ENCODE measurements around the gene DNAH3.
A peak's percentile ranks its signal among the peaks of the same experiment; 100 is the strongest.

Gene DNAH3

GRCh38 chr16:20906341-20907255, 244.0 kb downstream of the DNAH3 start:
- in situ Hi-C loops (cut with HindIII; ENCODE audit: low sequenced_read_pairs): loop anchor here (5.0 kb wide), 1 partner anchor 54 kb away; no protein-coding TSS in a partner anchor
- TF ChIP-seq CTCF (IDR thresholded peaks at IDR 0.05; ENCODE audit: low read depth, low read length, missing control alignments): no peak
- peak; percentile 77 for DNase-seq (ENCODE audit: low read depth)
- no peak overlapping the region for H3K4me3 ChIP-seq (ENCODE audit: low read depth, low read length)

GRCh38 chr16:20905576-20905975, 245.1 kb downstream of the DNAH3 start:
- in situ Hi-C loops (cut with HindIII; ENCODE audit: low sequenced_read_pairs): loop anchor here (5.0 kb wide), 1 partner anchor 53 kb away; no protein-coding TSS in a partner anchor
- TF ChIP-seq CTCF (IDR thresholded peaks at IDR 0.05; ENCODE audit: low read depth, low read length, missing control alignments): no peak
- H3K4me3 ChIP-seq (ENCODE audit: low read depth, low read length): no peak overlapping the region
- DNase-seq (ENCODE audit: low read depth): no peak

- H3K4me3 ChIP-seq (ENCODE audit: low read depth, low read length): no peak overlapping the region
- no peak for TF ChIP-seq CTCF (IDR thresholded peaks at IDR 0.05; ENCODE audit: low read depth, low read length, missing control alignments)
- DNase-seq (ENCODE audit: low read depth): peak; percentile 82
- in situ Hi-C loops (cut with HindIII; ENCODE audit: low sequenced_read_pairs): loop anchor here (5.0 kb wide), 1 partner anchor 52 kb away; no protein-coding TSS in a partner anchor
Measured at GRCh38 chr16:20904507-20905081, 246.1 kb downstream of the DNAH3 start.

- TF ChIP-seq CTCF (IDR thresholded peaks at IDR 0.05; ENCODE audit: low read depth, low read length, missing control alignments): no peak
- in situ Hi-C loops (cut with HindIII; ENCODE audit: low sequenced_read_pairs): no loop called here
- H3K4me3 ChIP-seq (ENCODE audit: low read depth, low read length): no peak overlapping the region
- DNase-seq (ENCODE audit: low read depth): no peak
Measured at GRCh38 chr16:20903899-20904506, 246.6 kb downstream of the DNAH3 start.

GRCh38 chr16:20903116-20903898, 247.3 kb downstream of the DNAH3 start:
- TF ChIP-seq CTCF (IDR thresholded peaks at IDR 0.05; ENCODE audit: low read depth, low read length, missing control alignments): no peak
- H3K4me3 ChIP-seq (ENCODE audit: low read depth, low read length): no peak overlapping the region
- DNase-seq (ENCODE audit: low read depth): no peak
- in situ Hi-C loops (cut with HindIII; ENCODE audit: low sequenced_read_pairs): no loop called here

- TF ChIP-seq CTCF (IDR thresholded peaks at IDR 0.05; ENCODE audit: low read depth, low read length, missing control alignments): no peak
- H3K4me3 ChIP-seq (ENCODE audit: low read depth, low read length): no peak overlapping the region
- in situ Hi-C loops (cut with HindIII; ENCODE audit: low sequenced_read_pairs): no loop called here
- no peak for DNase-seq (ENCODE audit: low read depth)
Measured at GRCh38 chr16:20902426-20902825, 248.2 kb downstream of the DNAH3 start.

Measured in astrocyte of the cerebellum (primary cell).